AG10803 (cell line): ENCODE measurements around the gene MAB21L4.

Experiments used
- DNase-seq: peaks from one replicate; pipeline ENCODE4 v3.0.0; 2010; ENCODE audit warnings: low read depth
- H3K4me3 ChIP-seq: 2 replicates; pipeline ENCODE4 v1.5.1; 2011; ENCODE audit warnings: mild to moderate bottlenecking, low read length, control low read depth
- CTCF ChIP-seq: conservative IDR thresholded peaks from 2 replicates; pipeline ENCODE4 v1.5.1; 2011; ENCODE audit warnings: mild to moderate bottlenecking, low read length, control low read depth, inconsistent platforms

The MAB21L4 gene

DNA sequence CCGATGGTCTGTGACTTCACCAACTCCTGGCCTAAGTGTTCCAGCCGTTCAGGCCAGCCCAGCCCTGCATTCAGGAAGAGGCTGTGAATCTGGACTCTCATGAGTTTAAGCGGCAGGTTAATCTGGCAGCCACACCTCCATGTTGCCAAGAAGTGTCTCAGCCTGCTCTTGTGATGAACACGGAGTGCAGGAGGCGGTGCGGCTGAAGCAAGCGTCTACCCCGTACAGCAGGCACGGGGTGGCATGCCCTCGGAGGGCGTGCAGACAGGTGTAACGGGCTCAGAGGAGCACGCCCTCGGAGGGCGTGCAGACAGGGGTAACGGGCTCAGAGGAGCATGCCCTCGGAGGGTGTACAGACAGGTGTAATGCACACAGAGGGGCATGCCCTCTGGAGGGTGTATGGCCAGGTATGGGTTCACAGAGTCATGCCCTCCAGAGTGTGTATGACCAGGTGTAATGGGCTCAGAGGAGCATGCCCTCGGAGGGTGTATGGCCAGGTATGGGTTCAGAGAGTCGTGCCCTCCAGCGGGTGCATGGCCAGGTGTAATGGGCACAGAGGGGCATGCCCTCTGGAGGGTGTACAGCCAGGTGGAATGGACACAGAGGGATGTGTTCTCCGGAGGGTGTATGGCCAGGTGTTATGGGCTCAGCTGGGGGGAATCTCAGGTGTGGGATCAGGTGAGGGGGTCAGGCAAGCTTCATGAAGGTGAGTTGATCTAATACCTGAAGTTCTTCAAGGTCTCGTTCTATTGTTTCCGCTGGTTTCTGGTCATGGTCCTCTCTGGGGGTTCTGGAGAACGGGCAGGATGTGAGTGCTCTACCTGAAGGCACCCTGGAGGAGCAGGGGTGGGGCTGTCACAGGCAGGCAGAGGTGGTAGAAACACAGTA, 32.8 kb upstream of the MAB21L4 start:
- TF ChIP-seq CTCF = no peak
- no peak for DNase-seq

DNA sequence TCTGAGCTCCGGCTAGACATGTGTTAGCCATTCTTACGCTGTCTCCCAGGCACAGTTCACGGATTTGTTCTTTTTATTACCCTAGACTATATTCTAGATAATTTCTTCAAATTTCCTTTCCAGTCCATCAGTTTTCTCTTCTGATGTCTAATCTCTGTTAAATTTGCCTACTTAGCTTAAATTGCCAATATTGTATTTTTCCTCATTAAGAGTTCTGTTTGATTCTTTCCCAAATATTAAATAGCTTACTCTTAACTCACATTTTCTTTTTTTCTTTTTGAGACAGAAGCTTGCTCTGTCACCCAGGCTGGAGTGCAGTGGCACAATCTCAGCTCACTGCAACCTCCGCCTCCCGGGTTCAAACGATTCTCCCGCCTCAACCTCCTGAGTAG, 31.4 kb upstream of the MAB21L4 start:
- no peak for TF ChIP-seq CTCF
- no peak for DNase-seq
- H3K4me3 ChIP-seq = no peak overlapping the region

More for the DNA sequence above, 32.8 kb upstream of the MAB21L4 start:
- H3K4me3 ChIP-seq = no peak overlapping the region

- peak overlapping the region; percentile 20 for H3K4me3 ChIP-seq
- peak; percentile 13 for DNase-seq
- TF ChIP-seq CTCF = no peak
Measured at GRCh38 chr2:240926516-240927389, 30.8 kb upstream of the MAB21L4 start.

DNA sequence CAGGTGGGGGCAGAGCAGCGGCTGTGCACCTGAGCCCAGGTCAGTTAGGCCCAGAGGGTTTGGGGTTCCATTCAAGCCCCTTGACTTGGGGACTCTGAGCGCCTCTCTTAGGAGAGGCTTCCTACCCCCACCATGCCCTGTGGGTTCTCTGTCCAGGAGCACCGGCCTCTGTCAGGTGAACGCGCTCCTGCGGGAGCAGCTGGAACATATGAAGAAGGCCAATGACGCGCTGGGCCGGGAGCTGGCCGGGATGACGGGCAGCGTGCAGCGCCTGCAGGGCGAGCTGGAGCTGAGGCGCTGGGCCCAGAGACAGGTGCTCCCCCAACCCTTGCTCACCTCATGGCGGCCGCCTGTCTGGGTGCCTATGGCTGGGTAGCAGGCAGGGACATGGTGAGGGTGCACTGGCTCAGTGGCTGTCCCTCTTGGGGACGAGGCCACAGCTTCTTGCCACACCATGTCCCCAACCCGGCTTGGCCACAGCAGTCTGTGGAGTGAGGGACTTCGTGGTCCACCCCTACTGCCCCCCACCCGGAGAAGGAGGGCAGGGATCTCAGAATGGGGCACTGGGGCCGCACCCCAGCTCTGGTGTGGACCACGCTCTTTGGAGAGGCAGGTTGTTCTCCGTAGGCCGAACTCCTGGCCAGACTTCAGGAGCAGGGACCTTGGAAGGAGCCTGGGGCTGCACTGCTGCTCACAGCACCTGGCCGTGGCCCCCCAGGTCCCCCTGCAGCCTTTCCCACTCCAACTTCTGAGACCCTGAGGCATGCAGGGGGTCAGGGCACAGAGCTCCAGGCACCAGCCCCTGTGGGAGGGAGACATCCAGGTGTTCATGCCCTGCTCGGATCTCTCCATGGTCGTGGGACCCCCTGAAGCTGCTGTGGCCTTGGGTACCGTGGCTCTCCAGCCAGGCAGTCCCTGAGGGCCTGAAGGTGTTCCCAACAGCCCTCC, 29.9 kb upstream of the MAB21L4 start:
- no peak for DNase-seq
- no peak for TF ChIP-seq CTCF
- H3K4me3 ChIP-seq = no peak overlapping the region

DNA sequence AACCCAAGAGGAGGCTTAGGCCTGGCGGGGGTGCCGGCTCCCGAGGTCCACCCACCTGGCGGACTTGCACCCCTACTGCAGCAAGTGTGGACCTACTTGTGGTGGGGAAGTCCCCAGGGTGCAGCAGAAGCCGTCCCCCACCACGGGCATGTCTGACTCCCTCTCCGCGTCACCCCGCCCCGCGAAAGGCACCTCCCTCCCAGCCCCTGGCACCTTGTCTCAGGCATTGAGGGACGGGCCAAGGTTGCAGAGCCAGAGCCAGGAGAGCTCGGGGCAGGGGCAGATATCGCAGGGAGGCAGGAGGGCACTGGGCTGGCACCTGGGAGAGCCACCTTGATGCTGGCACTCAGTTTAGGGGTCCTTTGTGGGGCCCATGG, 29.2 kb upstream of the MAB21L4 start:
- TF ChIP-seq CTCF = no peak
- DNase-seq = no peak

DNA sequence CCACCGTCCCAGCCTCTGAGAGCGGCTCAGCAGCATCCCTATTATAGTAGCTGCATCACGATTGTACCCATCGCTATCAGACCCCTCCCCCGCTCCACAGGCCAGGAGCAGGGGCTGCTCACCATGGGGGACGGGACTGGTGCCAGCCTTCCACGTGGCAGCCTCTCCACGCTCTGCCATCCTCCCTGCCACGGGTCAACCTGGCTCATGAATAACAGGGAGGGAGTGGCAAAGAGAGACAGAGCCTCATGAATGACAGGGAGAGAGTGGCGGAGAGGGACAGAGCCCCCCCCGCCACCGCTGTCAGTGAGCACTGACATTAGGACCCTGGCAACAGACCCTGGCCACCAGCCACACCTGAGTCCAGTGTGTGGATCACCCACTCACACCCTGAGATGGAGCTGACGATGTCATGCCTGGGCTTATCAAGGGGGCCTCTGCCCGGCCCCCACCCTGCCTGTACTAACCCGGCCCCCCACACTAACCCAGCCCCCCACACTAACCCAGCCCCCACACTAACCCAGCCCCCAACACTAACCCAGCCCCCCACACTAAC, 27.1 kb upstream of the MAB21L4 start:
- no peak overlapping the region for H3K4me3 ChIP-seq
- no peak for TF ChIP-seq CTCF
- DNase-seq = no peak

More for the DNA sequence above, 29.2 kb upstream of the MAB21L4 start:
- H3K4me3 ChIP-seq = no peak overlapping the region
